Karpas-422 (cell line): ENCODE results near the gene ZNF398. TPM values are rescaled to one million over a fixed set of nuclear protein-coding genes. Genes with fewer than 3 reads are reported as not detected.
"Not testable (repeated sequence)": the region's sequence is repeated elsewhere in the genome, so short reads cannot be mapped to it uniquely, and the experiment has no call there.

ENCODE experiments used
- DNase-seq: peaks from one replicate; pipeline ENCODE4 v3.0.0-alpha.2; 2015
- H2AFZ ChIP-seq: fragments of 200-600 bp; sonication (generic); 2 replicates; pipeline ENCODE4 v1.6.1; 2014; ENCODE audit warnings: antibody characterized with exemption, low read length, mixed read lengths
- H3K27ac ChIP-seq: fragments of 200-600 bp; sonication (generic); 2 replicates; pipeline ENCODE4 v1.5.1; 2014; ENCODE audit warnings: mild to moderate bottlenecking, low read length, moderate library complexity
- H3K27me3 ChIP-seq: fragments of 200-600 bp; sonication (generic); 2 replicates; pipeline ENCODE4 v1.6.1; 2014; ENCODE audit warnings: low read length, mixed read lengths
- H3K36me3 ChIP-seq: fragments of 200-600 bp; sonication (generic); 2 replicates; pipeline ENCODE4 v1.6.1; 2014; ENCODE audit warnings: low read length, mixed read lengths; ENCODE audit not compliant: insufficient read depth
- H3K4me1 ChIP-seq: fragments of 200-600 bp; sonication (generic); 2 replicates; pipeline ENCODE4 v1.6.1; 2014; ENCODE audit warnings: mild to moderate bottlenecking, low read length, mixed read lengths
- H3K4me2 ChIP-seq: fragments of 200-600 bp; sonication (generic); 2 replicates; pipeline ENCODE4 v1.6.1; 2014; ENCODE audit warnings: low read length, low read depth, mild to moderate bottlenecking; ENCODE audit not compliant: poor library complexity, severe bottlenecking
- H3K4me3 ChIP-seq: fragments of 200-600 bp; sonication (generic); 2 replicates; pipeline ENCODE4 v1.5.1; 2014; ENCODE audit warnings: mild to moderate bottlenecking, antibody characterized with exemption, low read length, mixed read lengths
- H3K79me2 ChIP-seq: fragments of 200-600 bp; sonication (generic); 2 replicates; pipeline ENCODE4 v1.6.1; 2014; ENCODE audit warnings: mild to moderate bottlenecking, low read length, mixed read lengths
- H3K9ac ChIP-seq: fragments of 200-600 bp; sonication (generic); 2 replicates; pipeline ENCODE4 v1.6.0; 2014; ENCODE audit warnings: low read length
- H3K9me2 ChIP-seq: fragments of 200-600 bp; sonication (generic), shearing (Covaris generic); replicated peaks from 2 replicates; pipeline ENCODE4 v1.6.0; 2014; ENCODE audit warnings: mild to moderate bottlenecking, low read length, moderate library complexity; ENCODE audit not compliant: insufficient read depth
- H3K9me3 ChIP-seq: fragments of 300-700, 200-600 bp; sonication (generic); 2 replicates; pipeline ENCODE4 v1.6.1; 2014; ENCODE audit warnings: low read length, mixed read lengths
- H4K20me1 ChIP-seq: fragments of 200-600 bp; sonication (generic); 2 replicates; pipeline ENCODE4 v1.6.1; 2014; ENCODE audit warnings: mild to moderate bottlenecking, antibody characterized with exemption, low read length, low read depth; ENCODE audit not compliant: insufficient read depth
- total RNA-seq: library from RNA; depleted of rRNA; stranded (reverse); fragments of >200 nt; shearing (Covaris generic); gene quantifications from 2 replicates; pipeline ENCODE4 v1.2.3, GENCODE V29; 2014; ENCODE audit warnings: low replicate concordance

Gene ZNF398
- total RNA-seq, 1 experiment from 2014 or later: 8.4 TPM

GRCh38 chr7:149223176-149223575, 75.9 kb downstream of the ZNF398 start:
- no peaks in the 10 kb centered on the region for H3K4me1 ChIP-seq
- DNase-seq: no peak
- H3K9ac ChIP-seq: no peak overlapping the region
- no peaks in the 10 kb centered on the region for H3K27me3 ChIP-seq
- no peak overlapping the region for H3K27ac ChIP-seq
- H3K4me3 ChIP-seq: no peak overlapping the region
- H3K9me2 ChIP-seq: no peaks in the 10 kb centered on the region
- no peak overlapping the region for H3K4me2 ChIP-seq
- no peaks in the 10 kb centered on the region for H3K9me3 ChIP-seq
- H4K20me1 ChIP-seq: no peaks in the 10 kb centered on the region; the same call in 1 of the 2 replicates
- H3K36me3 ChIP-seq: 0 out of 2 replicates have a peak, but pooled peaks cover 6% of the 10 kb centered on the region
- H3K79me2 ChIP-seq: no peaks in the 10 kb centered on the region
- H2AFZ ChIP-seq: no peak overlapping the region

DNA sequence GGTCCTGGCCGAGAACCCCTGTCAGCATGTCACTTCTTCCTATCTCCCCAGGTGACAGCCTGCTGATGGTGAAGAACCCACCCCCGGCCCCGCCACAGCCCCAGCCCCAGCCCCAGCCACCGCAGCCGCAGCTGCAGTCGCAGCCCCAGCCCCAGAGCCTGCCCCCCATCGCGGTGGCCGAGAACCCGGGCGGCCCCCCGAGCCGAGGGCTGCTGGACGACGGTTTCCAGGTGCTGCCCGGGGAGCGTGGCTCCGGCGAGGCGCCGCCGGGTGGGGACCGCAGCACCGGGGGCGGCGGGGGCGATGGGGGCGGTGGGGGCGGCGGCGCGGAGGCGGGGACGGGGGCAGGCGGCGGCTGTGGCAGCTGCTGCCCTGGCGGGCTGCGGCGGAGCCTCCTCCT, 76.5 kb downstream of the ZNF398 start:
- Histone ChIP-seq H4K20me1 (no peaks in the 10 kb centered on the region), H3K27me3 (no peaks in the 10 kb centered on the region), H3K27ac (no peak overlapping the region), H3K4me1 (no peaks in the 10 kb centered on the region), H3K79me2 (no peaks in the 10 kb centered on the region), H3K4me3 (no peak overlapping the region), H3K9ac (no peak overlapping the region), H3K36me3 (0 out of 2 replicates have a peak, but pooled peaks cover 3% of the 10 kb centered on the region), H3K9me2 (no peaks in the 10 kb centered on the region), H3K4me2 (no peak overlapping the region), H2AFZ (no peak overlapping the region), H3K9me3 (no peaks in the 10 kb centered on the region)
- no peak for DNase-seq

DNA sequence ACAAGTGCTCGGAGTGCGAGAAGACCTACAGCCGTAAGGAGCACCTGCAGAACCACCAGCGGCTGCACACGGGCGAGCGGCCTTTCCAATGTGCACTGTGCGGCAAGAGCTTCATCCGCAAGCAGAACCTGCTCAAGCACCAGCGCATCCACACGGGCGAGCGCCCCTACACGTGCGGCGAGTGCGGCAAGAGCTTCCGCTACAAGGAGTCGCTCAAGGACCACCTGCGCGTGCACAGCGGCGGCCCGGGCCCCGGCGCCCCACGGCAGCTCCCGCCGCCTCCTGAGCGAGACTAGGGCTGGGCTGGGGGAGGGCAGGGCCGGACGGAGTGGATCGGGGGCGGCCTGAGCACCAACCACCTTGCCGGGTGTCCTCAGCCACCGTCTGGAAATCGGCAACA, 77.1 kb downstream of the ZNF398 start:
- no peak overlapping the region for H3K9ac ChIP-seq
- 0 out of 2 replicates have a peak, but pooled peaks cover 3% of the 10 kb centered on the region for H3K36me3 ChIP-seq
- H3K9me3 ChIP-seq: no peaks in the 10 kb centered on the region
- no peaks in the 10 kb centered on the region for H3K79me2 ChIP-seq
- H2AFZ ChIP-seq: no peak overlapping the region
- H3K4me2 ChIP-seq: no peak overlapping the region
- H3K4me1 ChIP-seq: no peaks in the 10 kb centered on the region
- no peaks in the 10 kb centered on the region for H3K27me3 ChIP-seq
- H3K9me2 ChIP-seq: no peaks in the 10 kb centered on the region
- H3K27ac ChIP-seq: no peak overlapping the region
- H4K20me1 ChIP-seq: no peaks in the 10 kb centered on the region
- no peak for DNase-seq
- H3K4me3 ChIP-seq: no peak overlapping the region

DNA sequence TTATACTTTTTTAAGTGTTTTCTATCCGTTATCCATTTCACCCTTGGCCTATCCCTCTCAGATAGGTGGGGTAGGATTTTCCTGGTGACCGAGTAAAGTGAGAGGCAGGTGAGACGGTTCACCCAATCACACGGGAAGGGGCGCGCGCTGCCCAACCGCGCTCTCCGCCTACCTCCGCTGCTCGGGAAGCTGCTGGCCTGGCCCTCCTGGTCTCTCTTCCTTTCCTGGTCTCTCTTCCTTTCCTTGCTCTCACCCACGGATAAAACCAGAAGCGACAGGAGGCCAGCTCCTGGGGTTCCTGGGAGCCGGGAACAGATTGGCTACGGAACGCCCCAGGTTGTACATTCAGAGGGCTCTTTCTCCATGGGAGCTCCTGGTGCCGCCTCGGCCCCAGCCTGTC, 77.9 kb downstream of the ZNF398 start:
- no peaks in the 10 kb centered on the region for H3K79me2 ChIP-seq
- H3K4me1 ChIP-seq: no peaks in the 10 kb centered on the region
- no peak overlapping the region for H3K4me3 ChIP-seq
- H3K9ac ChIP-seq: no peak overlapping the region
- H2AFZ ChIP-seq: no peak overlapping the region
- DNase-seq: no peak
- H4K20me1 ChIP-seq: no peaks in the 10 kb centered on the region
- H3K9me2 ChIP-seq: no peaks in the 10 kb centered on the region
- no peaks in the 10 kb centered on the region for H3K9me3 ChIP-seq
- H3K4me2 ChIP-seq: no peak overlapping the region
- H3K36me3 ChIP-seq: 0 out of 2 replicates have a peak, but pooled peaks cover 3% of the 10 kb centered on the region
- no peaks in the 10 kb centered on the region for H3K27me3 ChIP-seq
- H3K27ac ChIP-seq: no peak overlapping the region

DNA sequence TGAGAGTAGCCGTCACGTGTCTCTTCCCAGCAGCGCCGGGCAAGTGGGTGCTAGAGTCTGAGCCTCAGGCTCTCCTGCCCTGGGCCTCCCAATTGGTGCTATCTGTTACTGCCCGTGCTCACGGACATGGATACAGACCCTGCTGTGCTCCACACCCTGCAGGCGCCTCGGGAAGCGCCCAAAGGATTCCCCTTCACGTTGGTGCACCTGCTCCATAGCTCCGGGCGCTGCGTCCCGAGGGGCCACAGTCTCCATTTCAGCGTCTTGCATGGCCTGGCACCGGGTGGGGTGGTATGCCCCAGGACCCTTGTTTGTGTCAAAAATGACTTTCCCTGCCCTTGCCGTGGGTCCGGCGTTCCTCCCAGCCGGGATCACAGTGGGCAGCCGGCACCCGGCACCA, 78.4 kb downstream of the ZNF398 start:
- DNase-seq: no peak
- Histone ChIP-seq H3K79me2 (no peaks in the 10 kb centered on the region), H2AFZ (no peak overlapping the region), H4K20me1 (no peaks in the 10 kb centered on the region), H3K4me1 (no peaks in the 10 kb centered on the region), H3K9me3 (no peaks in the 10 kb centered on the region), H3K4me2 (no peak overlapping the region), H3K4me3 (no peak overlapping the region), H3K9ac (no peak overlapping the region), H3K27me3 (no peaks in the 10 kb centered on the region), H3K9me2 (no peaks in the 10 kb centered on the region), H3K36me3 (0 out of 2 replicates have a peak, but pooled peaks cover 3% of the 10 kb centered on the region), H3K27ac (no peak overlapping the region)

- H3K4me1 ChIP-seq, H4K20me1 ChIP-seq, DNase-seq, H3K79me2 ChIP-seq, H3K9me3 ChIP-seq, H3K4me3 ChIP-seq, H3K9me2 ChIP-seq, H3K27me3 ChIP-seq, H3K36me3 ChIP-seq, H2AFZ ChIP-seq, H3K4me2 ChIP-seq, H3K9ac ChIP-seq, H3K27ac ChIP-seq: not testable (repeated sequence)
Measured at GRCh38 chr7:149226366-149226765, 79.1 kb downstream of the ZNF398 start.

GRCh38 chr7:149226840-149227494, 79.7 kb downstream of the ZNF398 start:
- Histone ChIP-seq H2AFZ (no peak overlapping the region), H4K20me1 (no peaks in the 10 kb centered on the region), H3K27ac (no peak overlapping the region), H3K4me3 (no peak overlapping the region), H3K9me3 (no peaks in the 10 kb centered on the region), H3K4me1 (no peaks in the 10 kb centered on the region), H3K79me2 (no peaks in the 10 kb centered on the region), H3K27me3 (no peaks in the 10 kb centered on the region), H3K36me3 (0 out of 2 replicates have a peak, but pooled peaks cover 3% of the 10 kb centered on the region), H3K4me2 (no peak overlapping the region), H3K9me2 (no peaks in the 10 kb centered on the region), H3K9ac (no peak overlapping the region)
- peak; percentile 34 for DNase-seq

DNA sequence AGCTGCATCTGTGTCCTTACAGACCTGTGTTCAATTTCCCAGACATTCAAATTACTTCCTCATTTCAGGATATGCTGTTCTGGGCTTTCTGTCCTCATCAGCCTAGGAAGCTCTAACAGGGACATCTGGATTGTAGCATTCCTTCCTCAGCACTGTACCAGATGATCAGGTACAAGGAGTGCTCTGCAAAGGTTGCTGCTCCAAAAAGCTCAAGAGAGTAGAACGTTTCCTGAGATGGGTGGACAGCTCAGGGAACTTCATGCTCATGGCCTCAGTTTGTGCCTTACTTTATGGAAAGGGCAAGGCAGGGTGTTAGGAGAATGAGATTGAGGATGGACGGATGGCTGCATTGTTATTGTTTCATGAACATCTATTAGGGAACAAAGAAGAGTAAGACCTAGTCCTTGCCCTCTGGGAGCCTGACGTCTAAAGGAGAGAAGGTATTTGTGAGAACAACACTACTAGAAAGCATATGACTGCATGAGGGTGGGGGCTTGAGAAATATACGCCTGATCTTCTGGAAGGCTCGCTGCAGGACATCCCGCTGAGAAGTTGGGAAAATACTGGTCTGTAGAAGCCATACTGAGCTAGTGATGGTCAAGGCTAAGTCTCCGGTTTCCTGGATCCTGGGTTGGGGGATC, 81.7 kb downstream of the ZNF398 start:
- no peaks in the 10 kb centered on the region for H3K79me2 ChIP-seq
- H3K27me3 ChIP-seq: no peaks in the 10 kb centered on the region
- H3K27ac ChIP-seq: no peak overlapping the region
- no peaks in the 10 kb centered on the region for H3K4me1 ChIP-seq
- H3K9me2 ChIP-seq: no peaks in the 10 kb centered on the region
- no peaks in the 10 kb centered on the region for H4K20me1 ChIP-seq
- H3K4me2 ChIP-seq: no peak overlapping the region
- no peak overlapping the region for H3K4me3 ChIP-seq
- H3K9me3 ChIP-seq: no peaks in the 10 kb centered on the region
- no peaks in the 10 kb centered on the region for H3K36me3 ChIP-seq
- DNase-seq: peak; percentile 55
- H2AFZ ChIP-seq: no peak overlapping the region
- no peak overlapping the region for H3K9ac ChIP-seq
